Esophagus mucosa (tissue), 1 donor: ENCODE results near the gene BDKRB1. TPM values are rescaled to one million over a fixed set of nuclear protein-coding genes. Genes with fewer than 3 reads are reported as not detected.

Source experiments
- ATAC-seq: fragments of 200-7000 bp; cut with Tn5 transposase; one replicate; pipeline ENCODE4 v1.9.1; 2020
- total RNA-seq: library from RNA; stranded (reverse); gene quantifications from one replicate; pipeline ENCODE4 v1.2.4, GENCODE V29; 2023
- donor health status: DM: yes; HTN: yes; CAD: no.

Gene BDKRB1
- total RNA-seq, 1 donor from 2014 or later, result 6.1 TPM

DNA sequence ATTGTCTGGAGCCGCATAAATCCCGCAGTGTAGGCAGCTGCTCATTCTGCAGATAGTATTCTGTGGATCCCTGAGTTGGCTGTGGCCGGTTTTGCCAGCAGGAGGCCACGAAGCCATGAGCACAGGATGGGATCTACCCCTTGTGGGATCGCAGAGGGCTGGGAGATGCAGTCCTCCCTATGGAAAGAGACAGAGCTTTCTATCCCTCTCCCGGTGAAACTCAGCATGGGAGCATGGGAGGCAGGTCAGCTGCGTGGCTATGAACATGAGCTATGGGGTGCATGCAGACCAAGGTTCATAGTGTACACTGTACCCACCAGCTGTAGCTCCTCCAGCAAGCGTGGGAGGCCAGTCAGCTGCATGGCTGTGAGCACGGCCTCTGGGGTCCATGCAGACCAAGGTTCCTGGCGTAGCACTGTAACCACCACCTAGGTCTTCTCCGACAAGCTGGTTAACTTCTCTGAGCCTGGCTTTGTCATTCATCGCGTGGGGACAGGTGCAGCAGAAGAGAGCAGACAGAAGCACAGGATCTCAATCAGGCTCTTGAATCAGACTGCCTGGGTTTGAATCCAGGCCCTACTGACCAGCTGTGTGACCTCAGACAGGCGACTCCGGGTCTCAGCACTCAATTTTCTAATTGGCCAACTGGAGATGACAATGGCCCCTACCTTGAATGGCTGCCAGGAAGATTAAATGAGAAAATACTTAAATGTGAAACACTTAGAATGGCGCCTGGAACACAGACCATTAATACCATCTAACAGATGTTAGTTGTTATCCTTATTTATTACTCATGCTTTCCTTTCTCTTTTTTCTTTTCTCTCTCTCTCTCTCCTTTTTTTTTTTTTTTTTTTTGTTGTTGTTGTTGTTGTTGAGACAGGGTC lies 6.0 kb downstream of the BDKRB1 start:
- no peak for ATAC-seq

DNA sequence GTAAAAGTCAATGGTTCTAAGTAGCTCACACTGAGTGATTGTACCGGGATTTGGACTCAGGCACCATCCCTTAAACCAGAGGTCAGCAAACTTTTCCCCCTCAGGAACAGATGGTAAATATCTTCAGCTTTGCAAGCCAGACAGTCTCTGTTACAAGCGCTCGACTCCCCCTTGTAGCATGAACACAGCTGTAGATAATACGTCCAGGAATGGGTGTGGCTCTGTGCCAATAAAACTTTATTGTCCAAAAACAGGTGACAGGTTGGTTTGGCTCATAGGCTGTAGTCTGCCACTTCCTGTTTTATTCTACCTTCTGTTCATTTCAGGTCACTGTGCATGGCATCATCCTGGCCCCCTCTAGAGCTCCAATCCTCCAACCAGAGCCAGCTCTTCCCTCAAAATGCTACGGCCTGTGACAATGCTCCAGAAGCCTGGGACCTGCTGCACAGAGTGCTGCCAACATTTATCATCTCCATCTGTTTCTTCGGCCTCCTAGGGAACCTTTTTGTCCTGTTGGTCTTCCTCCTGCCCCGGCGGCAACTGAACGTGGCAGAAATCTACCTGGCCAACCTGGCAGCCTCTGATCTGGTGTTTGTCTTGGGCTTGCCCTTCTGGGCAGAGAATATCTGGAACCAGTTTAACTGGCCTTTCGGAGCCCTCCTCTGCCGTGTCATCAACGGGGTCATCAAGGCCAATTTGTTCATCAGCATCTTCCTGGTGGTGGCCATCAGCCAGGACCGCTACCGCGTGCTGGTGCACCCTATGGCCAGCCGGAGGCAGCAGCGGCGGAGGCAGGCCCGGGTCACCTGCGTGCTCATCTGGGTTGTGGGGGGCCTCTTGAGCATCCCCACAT lies 7.6 kb downstream of the BDKRB1 start:
- ATAC-seq, result peak; percentile 49

DNA sequence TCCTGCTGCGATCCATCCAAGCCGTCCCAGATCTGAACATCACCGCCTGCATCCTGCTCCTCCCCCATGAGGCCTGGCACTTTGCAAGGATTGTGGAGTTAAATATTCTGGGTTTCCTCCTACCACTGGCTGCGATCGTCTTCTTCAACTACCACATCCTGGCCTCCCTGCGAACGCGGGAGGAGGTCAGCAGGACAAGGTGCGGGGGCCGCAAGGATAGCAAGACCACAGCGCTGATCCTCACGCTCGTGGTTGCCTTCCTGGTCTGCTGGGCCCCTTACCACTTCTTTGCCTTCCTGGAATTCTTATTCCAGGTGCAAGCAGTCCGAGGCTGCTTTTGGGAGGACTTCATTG lies 8.2 kb downstream of the BDKRB1 start:
- ATAC-seq, result no peak

DNA sequence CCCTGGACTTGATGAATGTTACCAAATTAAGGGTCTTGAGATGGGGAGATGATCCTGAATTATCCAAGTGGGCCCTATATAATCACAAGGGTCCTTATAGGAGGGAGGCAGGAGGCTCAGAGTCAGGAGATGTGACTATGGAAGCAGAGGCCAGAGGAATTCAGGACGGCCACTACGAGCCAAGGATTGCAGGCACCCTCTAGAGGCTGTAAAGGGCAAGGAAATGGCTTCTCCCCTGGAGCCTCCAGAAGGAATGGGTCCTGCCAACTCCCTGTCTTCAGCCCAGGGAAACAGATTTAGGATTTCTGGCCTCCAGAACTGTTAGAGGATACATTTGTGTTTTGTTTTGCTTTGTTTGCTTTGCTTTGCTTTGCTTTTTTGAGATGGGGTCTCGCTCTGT lies 8.8 kb downstream of the BDKRB1 start:
- no peak for ATAC-seq

DNA sequence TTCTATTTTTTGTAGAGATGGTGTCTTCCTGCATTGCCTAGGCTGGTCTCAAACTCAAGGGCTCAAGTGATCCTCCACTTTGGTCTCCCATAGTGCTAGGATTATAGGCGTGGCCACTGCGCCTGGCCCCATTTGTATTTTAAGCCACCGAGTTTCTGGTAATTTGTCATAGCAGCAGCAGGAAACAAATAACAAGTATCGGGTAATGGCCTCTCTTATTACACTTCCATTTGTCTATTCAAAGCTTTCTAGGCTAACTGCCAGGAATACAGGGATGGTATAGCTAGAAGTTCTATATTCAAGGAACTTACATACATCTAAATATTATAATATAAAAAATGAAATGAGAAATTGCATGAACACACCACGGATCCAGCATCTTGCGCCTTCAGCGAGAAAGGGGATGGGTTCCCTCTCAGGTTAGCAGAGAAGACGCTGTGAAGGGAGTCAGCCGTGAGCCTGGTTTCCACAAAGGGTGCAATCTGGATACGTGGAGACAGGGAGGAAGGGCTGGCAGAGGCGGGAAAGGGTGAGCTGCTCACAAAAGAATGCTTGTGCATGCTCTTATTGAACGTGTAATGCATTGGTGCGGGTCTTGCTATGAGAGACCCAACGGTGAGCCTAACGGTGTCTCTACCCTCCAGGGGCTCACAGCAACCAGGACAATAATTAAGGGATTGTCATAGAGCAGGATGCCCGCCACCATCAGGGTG lies 9.5 kb downstream of the BDKRB1 start:
- no peak for ATAC-seq

DNA sequence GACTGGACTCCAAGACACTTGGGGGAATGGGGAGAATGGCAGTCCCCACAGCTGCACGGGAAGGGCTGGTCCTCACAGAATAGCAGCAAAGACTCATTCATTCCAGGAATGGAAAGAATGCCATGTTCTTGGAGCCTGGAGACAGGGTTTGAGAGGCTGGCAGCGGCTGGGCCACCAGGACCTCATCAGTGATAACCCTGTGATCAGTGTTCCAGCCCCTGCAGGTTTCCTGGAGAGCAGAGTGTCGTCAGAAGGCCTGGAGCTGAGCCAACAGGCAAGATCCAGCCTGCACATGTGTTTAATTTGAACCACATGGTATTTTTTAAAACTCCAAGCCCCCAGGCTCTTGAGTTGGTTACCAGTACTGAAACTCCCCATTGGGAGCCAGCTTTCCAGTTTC lies 11.3 kb downstream of the BDKRB1 start:
- peak; percentile 38 for ATAC-seq

DNA sequence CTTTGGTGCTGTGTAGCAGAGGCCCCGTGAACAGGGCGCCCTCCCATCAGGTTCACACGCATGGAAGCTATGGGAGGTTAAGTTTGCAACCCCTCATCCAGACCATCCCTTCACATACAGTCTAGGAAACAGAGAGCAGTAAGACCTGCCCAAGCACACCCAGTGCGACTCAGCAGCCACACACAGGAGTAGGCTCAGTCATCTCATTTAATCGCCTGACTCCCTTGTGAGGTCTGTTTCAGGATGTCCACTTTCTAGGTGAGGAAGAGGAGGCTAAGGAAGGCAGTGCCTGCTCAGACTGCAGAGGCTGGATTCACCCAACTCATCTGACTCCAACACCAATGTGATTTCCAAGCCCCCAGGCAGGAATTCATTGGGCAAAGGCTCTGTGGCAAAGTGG lies 11.9 kb downstream of the BDKRB1 start:
- peak; percentile 43 for ATAC-seq

DNA sequence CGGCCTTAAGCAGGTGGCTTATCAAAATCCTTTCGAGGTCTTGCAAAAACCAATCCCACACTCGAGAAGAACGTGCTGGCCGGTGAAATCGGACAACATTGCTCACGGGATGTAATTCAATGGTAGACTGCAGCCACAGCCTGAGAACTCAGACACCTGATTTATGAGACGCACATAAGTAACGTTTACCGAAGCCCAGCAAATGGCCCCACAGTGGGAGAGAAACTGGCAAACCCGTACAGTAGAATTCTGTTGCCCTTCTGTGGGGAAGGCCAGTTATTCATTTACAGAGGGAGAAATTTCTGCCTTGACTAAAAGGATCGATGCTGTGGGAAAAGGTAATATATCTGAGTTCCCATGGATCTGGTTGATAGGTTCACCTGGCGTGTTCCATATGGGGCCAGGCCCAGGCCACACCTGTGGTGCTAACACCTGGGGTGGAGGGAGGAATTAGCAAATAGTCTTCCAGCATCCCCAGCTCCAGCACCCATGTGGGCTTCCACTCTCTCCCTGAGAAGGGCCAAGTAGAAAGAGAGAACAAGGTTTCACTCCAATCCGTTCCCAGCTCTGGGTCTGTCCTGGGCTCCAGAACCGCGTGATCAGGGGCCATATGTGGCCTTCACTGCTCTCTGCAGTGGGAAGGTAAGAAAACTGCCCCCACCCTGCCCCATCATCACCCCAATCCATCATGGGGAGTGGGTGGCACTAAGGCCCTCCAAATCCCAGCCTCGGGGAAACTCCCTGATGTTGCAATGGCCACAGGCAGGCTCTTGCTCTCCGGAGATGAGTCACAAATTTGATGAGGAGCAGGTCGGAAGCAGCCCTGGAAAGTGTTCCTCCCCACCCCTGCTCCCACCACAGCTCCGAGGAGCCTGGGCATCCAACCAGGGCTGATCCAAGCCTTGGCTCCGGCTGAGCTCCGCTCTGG lies 12.7 kb downstream of the BDKRB1 start:
- ATAC-seq, result peak; percentile 74

DNA sequence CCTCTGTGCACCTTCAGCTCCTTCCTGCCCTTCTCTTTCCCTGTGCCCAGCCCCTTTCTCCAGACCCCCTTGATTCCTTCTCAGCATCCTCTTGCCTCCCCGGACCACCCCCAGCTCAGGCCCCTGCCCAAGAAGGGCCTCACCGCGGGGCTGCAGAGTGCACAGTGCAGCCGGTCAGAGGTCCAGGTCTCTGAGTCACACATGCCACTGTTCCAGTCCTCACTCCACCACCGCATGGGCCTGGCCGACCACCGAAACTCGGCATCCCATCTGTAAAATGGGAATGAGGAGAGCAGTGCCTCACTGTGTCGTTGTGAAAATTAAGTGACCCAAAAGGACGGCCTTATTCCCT lies 13.3 kb downstream of the BDKRB1 start:
- ATAC-seq, result peak; percentile 3

DNA sequence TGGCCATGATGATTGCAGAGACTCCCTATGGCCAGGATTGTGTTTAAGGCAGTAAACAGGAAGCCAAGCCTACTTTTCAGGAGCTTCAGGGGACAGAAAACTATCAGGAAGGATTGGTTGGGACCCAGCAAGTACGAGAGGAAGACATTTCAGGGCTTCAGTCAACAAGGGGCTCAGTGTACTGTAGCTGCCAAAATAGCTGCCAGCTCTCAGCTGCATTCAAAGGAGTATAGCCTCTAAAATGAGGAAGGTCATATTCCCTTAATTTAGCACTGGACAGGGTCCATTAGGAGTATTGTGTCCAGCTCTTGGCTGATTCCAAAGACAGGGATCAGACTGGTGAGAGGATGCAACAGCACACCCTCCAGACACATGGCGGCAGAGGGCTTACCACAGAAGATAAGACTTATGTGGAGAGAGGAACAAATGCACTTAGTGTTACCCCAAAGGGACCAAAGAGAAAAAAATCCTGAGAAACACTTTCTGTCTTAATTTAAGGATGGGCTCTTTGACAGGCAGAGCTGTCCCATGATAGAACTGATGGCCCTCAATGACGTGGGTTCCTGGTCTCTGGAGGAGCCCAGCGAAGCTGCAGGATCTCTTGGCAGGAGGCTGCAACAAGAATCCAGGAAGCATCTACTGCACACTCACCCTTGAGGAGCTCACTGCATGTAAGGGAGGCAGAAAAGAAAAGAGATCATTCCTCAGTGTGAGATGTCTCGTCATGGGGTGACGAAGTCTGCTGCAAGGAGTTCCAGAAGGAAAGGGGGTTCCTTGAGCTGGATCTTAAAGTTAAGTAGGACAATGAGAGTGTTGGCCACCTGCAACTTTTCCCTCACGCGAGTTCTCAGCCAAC lies 14.8 kb downstream of the BDKRB1 start:
- ATAC-seq, result peak; percentile 4

DNA sequence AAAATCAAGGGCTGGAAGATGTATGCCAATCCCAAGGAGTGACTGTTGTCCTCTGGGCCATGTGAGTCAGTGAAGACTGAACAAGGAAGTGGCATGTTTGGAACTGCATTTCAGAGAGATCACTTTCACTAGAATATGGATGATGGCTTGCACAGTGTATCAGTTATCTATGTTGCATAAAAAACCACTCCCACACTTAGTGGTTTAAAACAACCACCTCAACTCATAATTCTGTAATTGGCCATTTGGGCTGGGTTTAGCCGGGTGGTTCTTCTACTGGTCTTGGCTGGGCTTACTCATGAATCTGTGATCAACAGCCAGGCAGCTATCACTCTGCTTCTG lies 15.4 kb downstream of the BDKRB1 start:
- peak; percentile 78 for ATAC-seq

DNA sequence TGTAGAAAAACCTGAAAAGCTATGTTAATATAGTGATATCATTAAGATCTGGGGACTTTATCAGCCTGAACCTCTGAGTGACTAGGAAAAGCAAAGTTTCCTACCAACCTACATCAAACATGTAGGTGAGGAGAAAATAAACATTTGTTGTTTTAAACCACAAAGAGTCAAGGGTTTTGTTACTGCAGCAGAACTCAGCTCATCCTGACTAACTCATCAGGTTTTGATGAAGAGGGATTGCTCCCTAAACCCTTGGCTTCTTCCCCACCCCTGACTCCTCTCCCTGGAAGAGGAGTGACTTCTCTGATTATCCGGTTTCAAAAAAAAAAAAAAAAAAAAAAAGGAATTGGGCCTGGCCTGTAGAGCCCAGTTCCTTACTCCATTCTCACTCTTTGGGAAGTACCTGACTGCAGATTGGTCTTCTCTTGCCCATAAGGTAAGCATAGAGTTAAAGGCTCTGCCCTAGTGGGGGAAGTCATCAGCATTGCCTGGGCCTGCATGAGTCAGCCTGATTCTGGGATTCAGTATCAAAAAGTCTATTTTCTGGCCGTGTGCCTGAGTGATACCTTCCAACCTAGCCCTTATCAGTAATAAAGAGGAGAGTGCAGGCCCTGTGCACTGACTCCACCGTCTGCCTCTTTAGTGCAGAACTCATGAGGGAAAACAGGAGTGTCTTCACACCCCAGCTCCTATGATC lies 16.9 kb downstream of the BDKRB1 start:
- no peak for ATAC-seq

DNA sequence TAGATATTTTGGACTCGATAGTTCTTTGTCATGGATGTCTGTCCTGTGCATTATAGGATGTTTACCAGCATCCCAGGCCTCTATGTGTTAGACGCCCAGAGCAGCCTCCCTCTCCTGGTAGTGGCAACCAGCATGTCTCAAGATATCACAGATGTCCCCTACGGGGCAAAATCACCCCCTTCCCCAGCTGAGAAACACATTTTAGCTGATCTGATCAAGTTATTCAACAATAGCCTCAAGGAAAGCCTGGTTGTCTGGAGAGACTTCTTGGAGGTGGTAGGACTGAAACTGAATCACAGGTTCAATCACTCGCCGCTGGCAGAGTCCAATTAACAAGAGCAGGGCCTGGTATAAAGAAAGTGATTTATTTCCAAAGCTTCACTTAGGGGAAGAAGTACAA lies 17.6 kb downstream of the BDKRB1 start:
- no peak for ATAC-seq

DNA sequence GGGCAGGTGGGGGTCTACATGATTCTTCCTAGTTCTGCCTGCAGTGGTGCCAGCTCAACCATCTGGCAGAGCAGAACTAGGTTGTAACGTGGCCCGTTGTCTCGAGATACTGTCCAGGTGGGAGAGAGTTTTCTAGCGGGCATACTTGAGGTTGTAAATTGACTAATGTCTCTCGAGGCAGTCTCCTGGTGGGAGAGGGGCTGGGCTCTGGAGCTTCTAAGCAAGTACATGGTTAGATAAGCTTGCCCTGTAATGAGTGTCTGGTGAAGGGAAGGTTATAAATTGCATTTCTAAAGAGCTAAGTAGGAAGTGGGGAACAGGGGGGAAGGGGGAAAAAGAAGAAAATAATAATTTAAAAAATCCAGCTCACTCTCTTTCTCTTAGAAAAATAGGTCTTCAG lies 18.1 kb downstream of the BDKRB1 start:
- no peak for ATAC-seq

DNA sequence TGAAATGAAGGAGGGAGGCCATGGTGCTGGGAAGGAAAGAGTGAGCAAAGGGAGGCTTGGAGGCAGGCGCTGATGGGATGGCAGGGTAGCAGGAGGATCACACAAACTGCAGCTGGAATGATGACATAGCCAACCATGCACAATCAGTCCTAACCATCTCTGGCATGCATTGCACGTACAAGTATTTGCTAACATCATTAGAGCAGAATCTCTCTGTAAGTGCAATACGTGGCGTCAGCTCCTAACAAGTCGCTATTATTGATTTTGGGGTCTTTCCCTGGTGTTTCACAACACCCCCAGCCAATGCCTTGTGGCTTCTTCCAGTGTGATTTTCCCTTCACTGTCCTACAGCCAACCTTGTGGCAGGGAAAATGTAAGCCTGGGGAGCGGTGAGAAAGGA lies 18.5 kb downstream of the BDKRB1 start:
- ATAC-seq, result no peak

DNA sequence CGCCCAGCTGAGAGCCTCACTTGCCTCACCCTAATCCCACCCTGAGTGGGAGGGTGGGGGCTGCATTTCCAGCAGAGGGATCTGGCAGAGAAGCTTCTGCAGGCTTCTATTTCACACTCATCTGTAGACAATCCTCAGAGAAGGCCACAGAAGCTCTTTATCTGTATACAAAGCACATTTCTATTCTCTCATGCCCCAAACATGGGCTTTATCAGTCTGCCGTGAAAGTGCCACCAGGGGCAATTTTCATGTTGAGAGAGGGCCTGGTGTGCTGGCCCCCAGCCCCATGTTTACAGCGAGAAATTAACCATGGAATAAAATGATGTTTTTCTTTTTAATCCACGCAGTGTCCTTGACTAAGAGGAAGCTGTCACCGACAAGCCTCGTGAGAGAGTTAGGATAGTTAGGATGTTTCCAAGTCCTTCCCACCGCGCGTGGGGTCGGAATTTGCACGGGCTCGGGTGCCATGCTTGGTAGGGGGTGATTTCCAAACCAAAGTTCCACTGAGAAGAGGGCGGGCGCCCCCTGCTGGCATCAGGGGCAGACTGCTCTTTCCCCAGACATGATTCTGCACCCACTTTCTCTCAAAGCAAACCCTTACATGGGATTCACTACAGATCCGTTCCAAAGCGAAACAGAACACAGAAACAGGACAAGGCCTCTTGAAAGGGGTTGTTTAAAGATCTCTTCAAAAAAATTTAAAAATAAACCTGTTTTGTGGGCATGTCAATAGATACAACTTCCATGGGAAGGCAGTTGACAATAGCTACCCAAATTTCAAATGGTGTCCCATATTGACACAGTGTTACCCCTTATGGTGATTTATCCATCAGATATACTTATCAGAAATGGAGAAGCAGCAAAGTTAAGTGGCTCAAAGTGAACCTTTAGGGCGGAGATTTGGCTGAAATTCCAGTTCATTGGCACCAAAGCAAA lies 19.4 kb downstream of the BDKRB1 start:
- ATAC-seq, result peak; percentile 27

DNA sequence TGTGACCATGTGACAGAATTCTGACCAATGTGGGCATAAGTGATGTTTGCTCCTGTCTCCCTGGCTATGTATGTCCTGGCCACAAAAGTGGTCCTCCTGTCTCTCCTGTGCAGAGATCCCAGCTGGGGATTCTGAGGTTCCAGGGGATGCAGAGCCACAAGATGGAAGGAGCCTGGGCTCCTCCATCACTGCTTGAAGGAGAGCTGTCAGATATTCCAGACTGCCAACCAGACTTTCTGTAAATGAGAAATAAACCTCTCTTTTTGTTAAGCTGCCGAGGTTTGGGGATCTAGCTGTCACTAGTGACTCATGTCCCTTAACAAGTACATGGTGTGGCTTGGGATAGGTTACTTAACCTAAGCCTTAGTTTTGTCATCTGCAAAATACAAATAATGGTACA lies 21.9 kb downstream of the BDKRB1 start:
- ATAC-seq, result no peak

DNA sequence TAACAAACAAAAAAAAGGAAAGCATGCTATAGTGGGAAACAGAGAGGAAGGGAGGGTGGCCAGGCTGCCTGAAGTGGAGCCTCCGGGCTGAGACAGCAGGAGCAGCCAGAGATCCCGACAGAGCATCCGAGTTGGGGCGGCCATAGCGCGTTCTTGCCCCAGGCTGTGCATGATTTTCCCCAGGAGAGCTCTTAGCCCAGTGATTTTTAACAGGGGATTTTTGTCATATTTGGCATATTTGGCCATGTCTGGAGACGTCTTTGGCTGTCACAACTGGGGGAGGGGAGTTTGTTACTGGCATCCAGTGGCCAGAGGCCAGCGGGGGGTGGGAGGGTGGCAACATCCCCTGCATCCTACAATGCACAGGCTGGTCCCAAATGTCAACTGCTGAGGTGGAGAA lies 23.6 kb downstream of the BDKRB1 start:
- no peak for ATAC-seq

DNA sequence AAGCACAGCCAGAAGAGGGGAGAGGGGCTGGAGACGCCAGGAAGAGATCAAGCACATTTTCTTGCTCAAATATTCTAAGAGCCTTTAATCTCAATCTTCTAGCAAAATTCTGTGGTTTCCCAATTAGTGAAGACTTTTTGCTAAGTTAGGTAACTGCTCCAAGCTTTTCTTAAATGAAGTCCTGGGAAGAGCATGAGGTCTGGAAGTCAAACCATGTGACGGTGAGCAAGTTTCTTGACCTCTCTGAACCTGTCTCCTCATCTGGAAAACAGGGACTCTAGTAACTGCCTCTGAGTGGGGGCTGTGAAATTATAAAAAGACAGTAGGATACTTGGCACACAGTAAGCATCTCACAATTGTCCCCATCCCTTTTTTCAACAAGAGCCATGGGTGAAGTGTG lies 24.1 kb downstream of the BDKRB1 start:
- no peak for ATAC-seq

DNA sequence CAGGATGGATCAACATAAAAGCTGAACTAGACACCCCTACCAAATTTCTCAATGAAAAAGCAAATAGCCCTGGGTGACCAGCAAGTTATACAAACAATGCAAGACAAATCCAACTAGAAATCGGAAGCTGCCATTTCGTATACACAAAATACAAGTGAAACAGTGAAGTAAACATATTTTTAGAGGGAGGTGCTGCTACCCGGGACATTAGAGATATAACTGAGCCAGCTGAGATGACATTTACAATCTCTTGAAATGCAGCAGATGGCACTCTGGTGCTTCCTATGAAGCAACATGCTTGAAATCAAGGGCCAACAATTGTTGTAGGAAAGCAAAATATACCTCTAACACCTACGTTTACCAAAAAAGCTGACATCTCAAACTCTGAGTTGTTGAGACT lies 25.5 kb downstream of the BDKRB1 start:
- no peak for ATAC-seq
